ENCODE results near the gene ACSS3. TPM values are rescaled to one million over a fixed set of nuclear protein-coding genes. Genes with fewer than 3 reads are reported as not detected.

The ACSS3 gene
- polyA plus RNA-seq, 1 donor (not counting 4 experiments of a cell fraction or from before 2014, with no cell fraction given) = 0.30 TPM

- no peaks in the 10 kb centered on the region for H3K79me2 ChIP-seq (ENCODE audit: control insufficient read depth, insufficient read depth, low read length)
- no peaks in the 10 kb centered on the region for H3K27me3 ChIP-seq (ENCODE audit: control insufficient read depth, extremely low read depth, insufficient read depth, low read length)
- H3K4me2 ChIP-seq (ENCODE audit: control insufficient read depth, extremely low read depth, insufficient read depth, low read depth, low read length) = no peak overlapping the region
- no peaks in the 10 kb centered on the region for H3K9me3 ChIP-seq (ENCODE audit: control insufficient read depth, low read depth, low read length)
- dilution Hi-C loops (cut with MboI; ENCODE audit: extremely low pct_ligation_motif_present, low sequenced_read_pairs) = no loop called here
- H3K9me1 ChIP-seq (ENCODE audit: control insufficient read depth, extremely low read depth, insufficient read depth, low read length) = no peaks in the 10 kb centered on the region
- no peak overlapping the region for H3K27ac ChIP-seq (ENCODE audit: control insufficient read depth, insufficient read depth, low read length)
- no peak overlapping the region for H3K9ac ChIP-seq (ENCODE audit: control insufficient read depth, extremely low read depth, insufficient read depth, low read length)
- TF ChIP-seq CTCF (optimal IDR thresholded peaks at IDR 0.05 in 1 of 3, IDR thresholded peaks at IDR 0.05 in 1 of 3, conservative IDR thresholded peaks at IDR 0.05 in 1 of 3; ENCODE audit: extremely low read depth in 1 of 3, insufficient read depth in 2 of 3, low read length in 3 of 3) (no peak), EZH2 (IDR thresholded peaks at IDR 0.05; ENCODE audit: low read length) (no peak)
- H3K4me1 ChIP-seq (ENCODE audit: control insufficient read depth, extremely low read depth, insufficient read depth, low read length) = no peaks in the 10 kb centered on the region
- H4K20me1 ChIP-seq (ENCODE audit: control insufficient read depth, extremely low read depth, insufficient read depth, low read length) = no peaks in the 10 kb centered on the region
- no peak for FAIRE-seq
- no peak overlapping the region for H2AFZ ChIP-seq (ENCODE audit: control insufficient read depth, low read length)
- H3K4me3 ChIP-seq (ENCODE audit: control insufficient read depth in 2 of 3, extremely low read depth in 1 of 3, insufficient read depth in 2 of 3, low read depth in 1 of 3, low read length in 3 of 3) = no peak overlapping the region
- DNase-seq (ENCODE audit: low read depth, low spot score) = no peak
- H3K36me3 ChIP-seq (ENCODE audit: control insufficient read depth in 2 of 2, extremely low read depth in 1 of 2, insufficient read depth in 2 of 2, low read length in 2 of 2) = no peaks in the 10 kb centered on the region
Measured at GRCh38 chr12:81229759-81230158, 151.9 kb downstream of the ACSS3 start.

GRCh38 chr12:81231574-81232368 lies 153.9 kb downstream of the ACSS3 start:
- DNase-seq (ENCODE audit: low read depth, low spot score) (no peak), FAIRE-seq (no peak)
- Histone ChIP-seq H3K9me1 (ENCODE audit: control insufficient read depth, extremely low read depth, insufficient read depth, low read length) (no peaks in the 10 kb centered on the region), H4K20me1 (ENCODE audit: control insufficient read depth, extremely low read depth, insufficient read depth, low read length) (no peaks in the 10 kb centered on the region), H3K9me3 (ENCODE audit: control insufficient read depth, low read depth, low read length) (no peaks in the 10 kb centered on the region), H3K4me2 (ENCODE audit: control insufficient read depth, extremely low read depth, insufficient read depth, low read depth, low read length) (no peak overlapping the region), H3K9ac (ENCODE audit: control insufficient read depth, extremely low read depth, insufficient read depth, low read length) (no peak overlapping the region), H3K4me3 (ENCODE audit: control insufficient read depth in 2 of 3, extremely low read depth in 1 of 3, insufficient read depth in 2 of 3, low read depth in 1 of 3, low read length in 3 of 3) (no peak overlapping the region), H3K27ac (ENCODE audit: control insufficient read depth, insufficient read depth, low read length) (no peak overlapping the region), H2AFZ (ENCODE audit: control insufficient read depth, low read length) (no peak overlapping the region), H3K36me3 (ENCODE audit: control insufficient read depth in 2 of 2, extremely low read depth in 1 of 2, insufficient read depth in 2 of 2, low read length in 2 of 2) (no peaks in the 10 kb centered on the region), H3K4me1 (ENCODE audit: control insufficient read depth, extremely low read depth, insufficient read depth, low read length) (no peaks in the 10 kb centered on the region), H3K79me2 (ENCODE audit: control insufficient read depth, insufficient read depth, low read length) (no peaks in the 10 kb centered on the region), H3K27me3 (ENCODE audit: control insufficient read depth, extremely low read depth, insufficient read depth, low read length) (no peaks in the 10 kb centered on the region)
- TF ChIP-seq CTCF (optimal IDR thresholded peaks at IDR 0.05 in 1 of 3, IDR thresholded peaks at IDR 0.05 in 1 of 3, conservative IDR thresholded peaks at IDR 0.05 in 1 of 3; ENCODE audit: extremely low read depth in 1 of 3, insufficient read depth in 2 of 3, low read length in 3 of 3) = no peak
- no peak for TF ChIP-seq EZH2 (IDR thresholded peaks at IDR 0.05; ENCODE audit: low read length)
- dilution Hi-C loops (cut with MboI; ENCODE audit: extremely low pct_ligation_motif_present, low sequenced_read_pairs) = no loop called here

Measured in keratinocyte (primary cell).